WTC11 (cell line): Measurements from ENCODE around the gene SEC16A. TPM values are rescaled to one million over a fixed set of nuclear protein-coding genes. Genes with fewer than 3 reads are reported as not detected.

Experiments used
- ATAC-seq: fragments of 200-7000 bp; cut with Tn5 transposase; 2 replicates; pipeline ENCODE4 v1.10.0; 2021; ENCODE audit warnings: mild to moderate bottlenecking, moderate library complexity
- CTCF ChIA-PET: fragments of 300-600 bp; sonication (Branson Sonifier 250); formaldehyde crosslinking; loops from one replicate; lab custom pipeline; 2021; ENCODE audit warnings: antibody characterized with exemption; lab: Charles Lee
- POLR2A ChIA-PET: fragments of 350-600 bp; sonication (Branson Sonifier 250); formaldehyde crosslinking; loops from one replicate; lab custom pipeline; 2021; ENCODE audit warnings: antibody characterized with exemption; lab: Charles Lee
- DNase-seq: peaks from one replicate; pipeline ENCODE4 v3.0.0; 2021; ENCODE audit warnings: low spot score
- H3K27ac Mint-ChIP-seq: 2 replicates; pipeline ENCODE4 v1.8.0; 2021; ENCODE audit warnings: mixed read lengths
- H3K27me3 Mint-ChIP-seq: 2 replicates; pipeline ENCODE4 v1.8.0; 2021; ENCODE audit warnings: low read depth, mild to moderate bottlenecking, moderate library complexity, mixed read lengths
- H3K36me3 Mint-ChIP-seq: 2 replicates; pipeline ENCODE4 v1.8.0; 2021; ENCODE audit warnings: mixed read lengths
- H3K4me1 Mint-ChIP-seq: 2 replicates; pipeline ENCODE4 v1.8.0; 2022; ENCODE audit warnings: mixed read lengths
- H3K4me3 Mint-ChIP-seq: 2 replicates; pipeline ENCODE4 v1.8.0; 2021; ENCODE audit warnings: mild to moderate bottlenecking, moderate library complexity, mixed read lengths
- H3K9me3 Mint-ChIP-seq: 2 replicates; pipeline ENCODE4 v1.8.0; 2021; ENCODE audit warnings: mixed read lengths
- AR ChIP-seq: fragments of 250-450 bp; sonication (Bioruptor Pico); IDR thresholded peaks from 2 replicates; pipeline ENCODE4 v1.9.0; 2021; ENCODE audit warnings: mild to moderate bottlenecking
- CTCF ChIP-seq: fragments of 200-600 bp; IDR thresholded peaks from 2 replicates; pipeline ENCODE4 v1.8.0; 2022; ENCODE audit warnings: antibody characterized with exemption
- FOXJ3 ChIP-seq: sonication (generic); formaldehyde crosslinking; IDR thresholded peaks from 2 replicates; pipeline ENCODE4 v1.9.0; 2021; ENCODE audit warnings: missing genetic modification reagents, mild to moderate bottlenecking, borderline replicate concordance
- GABPB1 ChIP-seq: sonication (generic); formaldehyde crosslinking; IDR thresholded peaks from 2 replicates; pipeline ENCODE4 v1.8.1; 2023; ENCODE audit warnings: mild to moderate bottlenecking, missing genetic modification reagents
- JUN ChIP-seq: sonication (generic); formaldehyde crosslinking; IDR thresholded peaks from 2 replicates; pipeline ENCODE4 v1.8.0; 2023; ENCODE audit warnings: mild to moderate bottlenecking, missing genetic modification reagents
- MXD4 ChIP-seq: fragments of 250-450 bp; sonication (Bioruptor Pico); IDR thresholded peaks from 2 replicates; pipeline ENCODE4 v1.8.0; 2021; ENCODE audit warnings: mild to moderate bottlenecking, moderate library complexity, borderline replicate concordance
- MYBL2 ChIP-seq: sonication (generic); formaldehyde crosslinking; IDR thresholded peaks from 2 replicates; pipeline ENCODE4 v1.8.1; 2023; ENCODE audit warnings: mild to moderate bottlenecking, moderate library complexity, missing genetic modification reagents
- NFE2L1 ChIP-seq: sonication (generic); formaldehyde crosslinking; IDR thresholded peaks from 2 replicates; pipeline ENCODE4 v1.8.1; 2023; ENCODE audit warnings: missing genetic modification reagents
- PRDM15 ChIP-seq: sonication (generic); formaldehyde crosslinking; IDR thresholded peaks from 2 replicates; pipeline ENCODE4 v1.8.0; 2022; ENCODE audit warnings: missing genetic modification reagents
- RORB ChIP-seq: fragments of 250-450 bp; sonication (Bioruptor Pico); IDR thresholded peaks from 2 replicates; pipeline ENCODE4 v1.9.0; 2021; ENCODE audit warnings: mild to moderate bottlenecking
- SMAD3 ChIP-seq: sonication (generic); formaldehyde crosslinking; IDR thresholded peaks from 2 replicates; pipeline ENCODE4 v1.8.0; 2022; ENCODE audit warnings: missing genetic modification reagents, mild to moderate bottlenecking, borderline replicate concordance
- SMAD4 ChIP-seq: sonication (generic); formaldehyde crosslinking; IDR thresholded peaks from 2 replicates; pipeline ENCODE4 v1.8.0; 2022; ENCODE audit warnings: mild to moderate bottlenecking, missing genetic modification reagents
- TCF7 ChIP-seq: sonication (generic); formaldehyde crosslinking; IDR thresholded peaks from 2 replicates; pipeline ENCODE4 v1.8.0; 2022; ENCODE audit warnings: mild to moderate bottlenecking, low read depth, missing genetic modification reagents, moderate library complexity
- ZNF671 ChIP-seq: fragments of 250-450 bp; sonication (Bioruptor Pico); IDR thresholded peaks from 2 replicates; pipeline ENCODE4 v1.8.0; 2021; ENCODE audit warnings: mild to moderate bottlenecking
- total RNA-seq: library from RNA; stranded (reverse); gene quantifications from 3 replicates; pipeline ENCODE4 v1.2.3, GENCODE V29; 2021
- TF ChIP-seq, protein P1 (sequence below): fragments of 250-450 bp; sonication (Bioruptor Pico); IDR thresholded peaks from 2 replicates; pipeline ENCODE4 v1.9.0; 2021; ENCODE audit warnings: moderate library complexity, mild to moderate bottlenecking, inconsistent platforms, borderline replicate concordance

Gene SEC16A
- total RNA-seq, 1 experiment from 2014 or later, result 70.9 TPM

GRCh38 chr9:136486131-136486530, 3.3 kb upstream of the SEC16A start (continued):
- TF ChIP-seq AR (no peak), JUN (CRISPR knock-in tag) (no peak), MYBL2 (CRISPR knock-in tag) (no peak), FOXJ3 (no peak), SMAD3 (CRISPR knock-in tag) (no peak), MXD4 (no peak), PRDM15 (CRISPR knock-in tag) (no peak)

- Mint-ChIP-seq H3K36me3 (peaks cover under 1% of the 10 kb centered on the region; the same call in 1 of the 2 replicates), H3K27ac (peak overlapping the region; percentile 63; the same call in 1 of the 2 replicates), H3K4me1 (peaks cover 15% of the 10 kb centered on the region), H3K4me3 (peak overlapping the region; percentile 66), H3K9me3 (no peaks in the 10 kb centered on the region), H3K27me3 (no peaks in the 10 kb centered on the region)
- TF ChIP-seq SMAD4 (no peak), CTCF (peak; percentile 91), ZNF671 (CRISPR knock-in tag) (no peak), TCF7 (CRISPR knock-in tag) (0 out of 2 replicates have a peak, but pooled peaks have one; percentile 47), GABPB1 (CRISPR knock-in tag) (peak; percentile 56; the same call in 1 of the 2 replicates), RORB (CRISPR knock-in tag) (no peak), MXD4 (no peak), NFE2L1 (no peak)
- TF ChIP-seq, protein P1, sequence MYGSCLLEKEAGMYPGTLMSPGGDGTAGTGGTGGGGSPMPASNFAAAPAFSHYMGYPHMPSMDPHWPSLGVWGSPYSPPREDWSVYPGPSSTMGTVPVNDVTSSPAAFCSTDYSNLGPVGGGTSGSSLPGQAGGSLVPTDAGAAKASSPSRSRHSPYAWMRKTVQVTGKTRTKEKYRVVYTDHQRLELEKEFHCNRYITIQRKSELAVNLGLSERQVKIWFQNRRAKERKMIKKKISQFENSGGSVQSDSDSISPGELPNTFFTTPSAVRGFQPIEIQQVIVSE, result no peak
- DNase-seq, result peak; percentile 89
- CTCF ChIA-PET, result interaction anchor here (0.6 to 9.1 kb wide), 30 partner anchors 10 to 1107 kb away, joined by 3 to 163 read pairs (median 4); no protein-coding TSS in a partner anchor
- ATAC-seq, result peak; percentile 21
- POLR2A ChIA-PET, result no interaction called here
These were observed 2.5 kb upstream of the SEC16A start for GRCh38 chr9:136485049-136486045.
